ENCODE data around the gene CAMSAP1. TPM values are rescaled to one million over a fixed set of nuclear protein-coding genes. Genes with fewer than 3 reads are reported as not detected.

CAMSAP1 gene
- total RNA-seq, 1 donor from 2014 or later = 150 TPM

GRCh38 chr9:135795391-135795790 is 112.0 kb downstream of the CAMSAP1 start:
- peaks cover 8% of the 10 kb centered on the region for H3K9me3 Mint-ChIP-seq (ENCODE audit: unreplicated experiment)
- DNase-seq = no peak
- peaks cover 2% of the 10 kb centered on the region for H3K27me3 Mint-ChIP-seq (ENCODE audit: unreplicated experiment)
- H3K4me1 Mint-ChIP-seq (ENCODE audit: low read depth, unreplicated experiment) = peaks cover 9% of the 10 kb centered on the region
- H3K36me3 Mint-ChIP-seq (ENCODE audit: unreplicated experiment) = no peaks in the 10 kb centered on the region
- no peak overlapping the region for H3K27ac Mint-ChIP-seq (ENCODE audit: unreplicated experiment)
- TF ChIP-seq CTCF (IDR thresholded peaks at IDR 0.05; ENCODE audit: partially characterized antibody, unreplicated experiment) = no peak
- H3K4me3 Mint-ChIP-seq (ENCODE audit: unreplicated experiment) = no peak overlapping the region

- Mint-ChIP-seq H3K27me3 (ENCODE audit: unreplicated experiment) (peaks cover 2% of the 10 kb centered on the region), H3K4me1 (ENCODE audit: low read depth, unreplicated experiment) (peaks cover 9% of the 10 kb centered on the region), H3K9me3 (ENCODE audit: unreplicated experiment) (peaks cover 8% of the 10 kb centered on the region), H3K36me3 (ENCODE audit: unreplicated experiment) (no peaks in the 10 kb centered on the region), H3K4me3 (ENCODE audit: unreplicated experiment) (no peak overlapping the region), H3K27ac (ENCODE audit: unreplicated experiment) (no peak overlapping the region)
- no peak for TF ChIP-seq CTCF (IDR thresholded peaks at IDR 0.05; ENCODE audit: partially characterized antibody, unreplicated experiment)
- no peak for DNase-seq
Observed at GRCh38 chr9:135794361-135794885, 112.9 kb downstream of the CAMSAP1 start.

GRCh38 chr9:135794057-135794335 is 113.3 kb downstream of the CAMSAP1 start:
- Mint-ChIP-seq H3K36me3 (ENCODE audit: unreplicated experiment) (no peaks in the 10 kb centered on the region), H3K4me3 (ENCODE audit: unreplicated experiment) (no peak overlapping the region), H3K27me3 (ENCODE audit: unreplicated experiment) (peaks cover 2% of the 10 kb centered on the region), H3K9me3 (ENCODE audit: unreplicated experiment) (peaks cover 8% of the 10 kb centered on the region), H3K27ac (ENCODE audit: unreplicated experiment) (no peak overlapping the region), H3K4me1 (ENCODE audit: low read depth, unreplicated experiment) (peaks cover 9% of the 10 kb centered on the region)
- no peak for DNase-seq
- no peak for TF ChIP-seq CTCF (IDR thresholded peaks at IDR 0.05; ENCODE audit: partially characterized antibody, unreplicated experiment)

- Mint-ChIP-seq H3K27me3 (ENCODE audit: unreplicated experiment) (peaks cover 2% of the 10 kb centered on the region), H3K27ac (ENCODE audit: unreplicated experiment) (no peak overlapping the region), H3K36me3 (ENCODE audit: unreplicated experiment) (no peaks in the 10 kb centered on the region), H3K4me3 (ENCODE audit: unreplicated experiment) (no peak overlapping the region), H3K9me3 (ENCODE audit: unreplicated experiment) (peaks cover 5% of the 10 kb centered on the region), H3K4me1 (ENCODE audit: low read depth, unreplicated experiment) (peaks cover 5% of the 10 kb centered on the region)
- DNase-seq = no peak
- no peak for TF ChIP-seq CTCF (IDR thresholded peaks at IDR 0.05; ENCODE audit: partially characterized antibody, unreplicated experiment)
Observed at GRCh38 chr9:135793221-135794056, 113.9 kb downstream of the CAMSAP1 start.

Data from glutamatergic neuron (in vitro differentiated cells).